22Rv1 (cell line): ENCODE measurements around the gene ATP2B2.

Experiments
- CTCF ChIP-seq: fragments of 450-650 bp; IDR thresholded peaks from 2 replicates; pipeline ENCODE4 v1.5.1; 2017; ENCODE audit warnings: mild to moderate bottlenecking
- ZFX ChIP-seq: fragments of 450-650 bp; IDR thresholded peaks from 2 replicates; pipeline ENCODE4 v1.6.1; 2017; ENCODE audit warnings: antibody characterized with exemption, borderline replicate concordance

GRCh38 chr3:10312391-10312790 lies 193.0 kb downstream of the ATP2B2 start:
- TF ChIP-seq CTCF, result no peak
- TF ChIP-seq ZFX, result no peak
